Right lobe of liver (tissue), 4 donors: ENCODE results near the gene ROMO1.

Source experiments
- POLR2A ChIP-seq: fragments of 450-650 bp; IDR thresholded peaks from one replicate; pipeline ENCODE4 v1.6.1; 2017; ENCODE audit warnings: antibody characterized with exemption, mild to moderate bottlenecking
- TF ChIP-seq, protein P1 (sequence below), 4 donors: fragments of 200-600 bp in 3 of 4; fragments of 450-650 bp in 1 of 4; IDR thresholded peaks; one replicate each; pipeline versions ENCODE4 v1.5.1 to v1.8.0; 2016 to 2022; ENCODE audit warnings: antibody characterized with exemption in 4 of 4, mild to moderate bottlenecking in 2 of 4
- donor health status: DM: no; HTN: no; CAD: no.
- donor health status: DM: no; HTN: no; CAD: no.
- donor health status: DM: no; HTN: yes; CAD: no.

- TF ChIP-seq POLR2A: no peak
- TF ChIP-seq, protein P1, sequence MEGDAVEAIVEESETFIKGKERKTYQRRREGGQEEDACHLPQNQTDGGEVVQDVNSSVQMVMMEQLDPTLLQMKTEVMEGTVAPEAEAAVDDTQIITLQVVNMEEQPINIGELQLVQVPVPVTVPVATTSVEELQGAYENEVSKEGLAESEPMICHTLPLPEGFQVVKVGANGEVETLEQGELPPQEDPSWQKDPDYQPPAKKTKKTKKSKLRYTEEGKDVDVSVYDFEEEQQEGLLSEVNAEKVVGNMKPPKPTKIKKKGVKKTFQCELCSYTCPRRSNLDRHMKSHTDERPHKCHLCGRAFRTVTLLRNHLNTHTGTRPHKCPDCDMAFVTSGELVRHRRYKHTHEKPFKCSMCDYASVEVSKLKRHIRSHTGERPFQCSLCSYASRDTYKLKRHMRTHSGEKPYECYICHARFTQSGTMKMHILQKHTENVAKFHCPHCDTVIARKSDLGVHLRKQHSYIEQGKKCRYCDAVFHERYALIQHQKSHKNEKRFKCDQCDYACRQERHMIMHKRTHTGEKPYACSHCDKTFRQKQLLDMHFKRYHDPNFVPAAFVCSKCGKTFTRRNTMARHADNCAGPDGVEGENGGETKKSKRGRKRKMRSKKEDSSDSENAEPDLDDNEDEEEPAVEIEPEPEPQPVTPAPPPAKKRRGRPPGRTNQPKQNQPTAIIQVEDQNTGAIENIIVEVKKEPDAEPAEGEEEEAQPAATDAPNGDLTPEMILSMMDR (IDR thresholded peaks at IDR 0.05): peak in 2 of 4 donors; percentile 18 to 19
These were observed 40.3 kb downstream of the ROMO1 start for GRCh38 chr20:35739294-35740163.
